Neural progenitor cell (in vitro differentiated cells): Measurements from ENCODE around the gene COX5A. TPM values are rescaled to one million over a fixed set of nuclear protein-coding genes. Genes with fewer than 3 reads are reported as not detected.
A peak's percentile ranks its signal among the peaks of the same experiment; 100 is the strongest.

Source experiments
- DNase-seq: peaks from one replicate; pipeline ENCODE4 v3.0.0-alpha.2; 2016; ENCODE audit warnings: low spot score
- H2AFZ ChIP-seq: fragments of 200-600 bp; sonication (generic); replicated peaks from 2 replicates; pipeline ENCODE4 v1.6.1; 2016; ENCODE audit warnings: antibody characterized with exemption
- H3F3A ChIP-seq: fragments of 200-600 bp; sonication (generic); 2 replicates; pipeline ENCODE4 v1.6.1; 2016; ENCODE audit warnings: antibody characterized with exemption, low read depth
- H3K27ac ChIP-seq: fragments of 200-600 bp; sonication (generic); 2 replicates; pipeline ENCODE4 v1.5.1; 2016; ENCODE audit warnings: mild to moderate bottlenecking
- H3K27me3 ChIP-seq: fragments of 200-600 bp; sonication (generic); 2 replicates; pipeline ENCODE4 v1.6.1; 2016; ENCODE audit warnings: mild to moderate bottlenecking, moderate library complexity
- H3K36me3 ChIP-seq: fragments of 200-600 bp; sonication (generic); 2 replicates; pipeline ENCODE4 v1.5.1; 2016
- H3K4me1 ChIP-seq: fragments of 200-600 bp; sonication (generic); 2 replicates; pipeline ENCODE4 v1.6.1; 2016; ENCODE audit warnings: mixed run types
- H3K4me2 ChIP-seq: fragments of 200-600 bp; sonication (generic); 2 replicates; pipeline ENCODE4 v1.6.1; 2016
- H3K4me3 ChIP-seq: fragments of 200-600 bp; sonication (generic); 2 replicates; pipeline ENCODE4 v1.5.1; 2016
- H3K79me2 ChIP-seq: fragments of 200-600 bp; sonication (generic); 2 replicates; pipeline ENCODE4 v1.6.1; 2016; ENCODE audit warnings: low read depth
- H3K9ac ChIP-seq: fragments of 200-600 bp; sonication (generic); 2 replicates; pipeline ENCODE4 v1.6.1; 2016
- H3K9me3 ChIP-seq: fragments of 200-600 bp; sonication (generic); 2 replicates; pipeline ENCODE4 v1.5.1; 2016; ENCODE audit warnings: low read depth
- H4K20me1 ChIP-seq: fragments of 200-600 bp; sonication (generic); 2 replicates; pipeline ENCODE4 v1.6.1; 2016; ENCODE audit warnings: low read depth
- H3K27ac Mint-ChIP-seq: 3 replicates; pipeline ENCODE4 v1.8.0; 2021; ENCODE audit warnings: mixed read lengths
- H3K27me3 Mint-ChIP-seq: 2 replicates; pipeline ENCODE4 v1.8.0; 2022; ENCODE audit warnings: low read depth, mild to moderate bottlenecking, inconsistent platforms, moderate library complexity, mixed read lengths; ENCODE audit not compliant: insufficient read depth
- H3K36me3 Mint-ChIP-seq: 3 replicates; pipeline ENCODE4 v1.8.0; 2021; ENCODE audit warnings: mixed read lengths
- H3K4me1 Mint-ChIP-seq: 3 replicates; pipeline ENCODE4 v1.8.0; 2021; ENCODE audit warnings: mixed read lengths
- H3K4me3 Mint-ChIP-seq: 3 replicates; pipeline ENCODE4 v1.8.0; 2021; ENCODE audit warnings: mild to moderate bottlenecking, moderate library complexity, mixed read lengths
- H3K9me3 Mint-ChIP-seq: 3 replicates; pipeline ENCODE4 v1.8.0; 2020; ENCODE audit warnings: mixed read lengths
- CTCF ChIP-seq: fragments of 200-600 bp; sonication (generic); IDR thresholded peaks from 2 replicates; pipeline ENCODE4 v1.5.1; 2017; ENCODE audit warnings: antibody characterized with exemption, mild to moderate bottlenecking
- EZH2 ChIP-seq: fragments of 200-600 bp; sonication (generic); IDR thresholded peaks from 2 replicates; pipeline ENCODE4 v1.6.1; 2017; ENCODE audit warnings: antibody characterized with exemption, mild to moderate bottlenecking, moderate library complexity
- EZH2phosphoT487 ChIP-seq: fragments of 200-600 bp; sonication (generic); IDR thresholded peaks from 2 replicates; pipeline ENCODE4 v1.6.1; 2017; ENCODE audit warnings: antibody characterized with exemption
- total RNA-seq: library from RNA; depleted of rRNA; stranded (reverse); fragments of >200 nt; gene quantifications from 2 replicates; pipeline ENCODE4 v1.2.3, GENCODE V29; 2015; ENCODE audit warnings: low replicate concordance

The COX5A gene
- total RNA-seq, 1 donor from 2014 or later, result 200 TPM

- H3K36me3 Mint-ChIP-seq, result no peaks in the 10 kb centered on the region
- Histone ChIP-seq H2AFZ (no peak overlapping the region), H3K4me2 (peak overlapping the region; percentile 78), H3K9me3 (no peaks in the 10 kb centered on the region), H3K27me3 (peaks cover 50% of the 10 kb centered on the region), H3K27ac (no peak overlapping the region), H3K36me3 (no peaks in the 10 kb centered on the region), H3F3A (peaks cover 40% of the 10 kb centered on the region), H4K20me1 (peaks cover 11% of the 10 kb centered on the region), H3K4me3 (peak overlapping the region; percentile 49), H3K9ac (no peak overlapping the region), H3K4me1 (peaks cover 31% of the 10 kb centered on the region), H3K79me2 (no peaks in the 10 kb centered on the region)
- H3K27me3 Mint-ChIP-seq, result peaks cover 32% of the 10 kb centered on the region
- H3K4me1 Mint-ChIP-seq, result peaks cover 30% of the 10 kb centered on the region
- H3K27ac Mint-ChIP-seq, result no peak overlapping the region
- DNase-seq, result peak; percentile 38
- no peaks in the 10 kb centered on the region for H3K9me3 Mint-ChIP-seq
- TF ChIP-seq EZH2, result no peak
- no peak for TF ChIP-seq EZH2phosphoT487
- H3K4me3 Mint-ChIP-seq, result peak overlapping the region; percentile 78
Measured at GRCh38 chr15:74954515-74954914, 16.6 kb upstream of the COX5A start.

GRCh38 chr15:74951006-74951405 lies 13.1 kb upstream of the COX5A start:
- Mint-ChIP-seq H3K4me3 (no peak overlapping the region), H3K4me1 (peaks cover 21% of the 10 kb centered on the region), H3K27ac (no peak overlapping the region), H3K27me3 (peaks cover 10% of the 10 kb centered on the region), H3K9me3 (no peaks in the 10 kb centered on the region), H3K36me3 (no peaks in the 10 kb centered on the region)
- Histone ChIP-seq H3K79me2 (no peaks in the 10 kb centered on the region), H3K9me3 (no peaks in the 10 kb centered on the region), H3K27ac (no peak overlapping the region), H3F3A (peaks cover 13% of the 10 kb centered on the region), H3K4me1 (peaks cover 17% of the 10 kb centered on the region), H3K9ac (no peak overlapping the region), H4K20me1 (peaks cover 4% of the 10 kb centered on the region), H3K27me3 (peaks cover 15% of the 10 kb centered on the region), H3K4me2 (no peak overlapping the region), H3K4me3 (no peak overlapping the region), H3K36me3 (no peaks in the 10 kb centered on the region), H2AFZ (no peak overlapping the region)
- no peak for TF ChIP-seq EZH2
- no peak for TF ChIP-seq EZH2phosphoT487
- no peak for TF ChIP-seq CTCF
- DNase-seq, result no peak

- H3K36me3 Mint-ChIP-seq, result no peaks in the 10 kb centered on the region
- no peaks in the 10 kb centered on the region for H3K36me3 ChIP-seq
- no peaks in the 10 kb centered on the region for H3K9me3 Mint-ChIP-seq
- peaks cover 18% of the 10 kb centered on the region for H3K4me1 Mint-ChIP-seq
- peaks cover 10% of the 10 kb centered on the region for H3K4me1 ChIP-seq
- peaks cover 8% of the 10 kb centered on the region for H3K27me3 ChIP-seq
- peak; percentile 81 for DNase-seq
- no peak overlapping the region for H3K9ac ChIP-seq
- no peak overlapping the region for H3K27ac ChIP-seq
- H3K27me3 Mint-ChIP-seq, result peaks cover 4% of the 10 kb centered on the region
- no peaks in the 10 kb centered on the region for H3K9me3 ChIP-seq
- H3K4me3 ChIP-seq, result no peak overlapping the region
- H3K27ac Mint-ChIP-seq, result peak overlapping the region; percentile 3
- no peak overlapping the region for H3K4me2 ChIP-seq
- TF ChIP-seq EZH2, result no peak
- TF ChIP-seq CTCF, result peak; percentile 99
- TF ChIP-seq EZH2phosphoT487, result no peak
- H3K79me2 ChIP-seq, result no peaks in the 10 kb centered on the region
- H3F3A ChIP-seq, result peaks cover 10% of the 10 kb centered on the region
- peak overlapping the region; percentile 36 for H2AFZ ChIP-seq
- peak overlapping the region; percentile 1 for H3K4me3 Mint-ChIP-seq
- H4K20me1 ChIP-seq, result peaks cover 2% of the 10 kb centered on the region
Measured at GRCh38 chr15:74950078-74950908, 12.4 kb upstream of the COX5A start.

- Mint-ChIP-seq H3K36me3 (peaks cover 5% of the 10 kb centered on the region), H3K4me1 (peaks cover 11% of the 10 kb centered on the region), H3K27ac (peak overlapping the region; percentile 23), H3K4me3 (peak overlapping the region; percentile 95), H3K27me3 (peaks cover 4% of the 10 kb centered on the region), H3K9me3 (no peaks in the 10 kb centered on the region)
- no peaks in the 10 kb centered on the region for H3K9me3 ChIP-seq
- peaks cover 42% of the 10 kb centered on the region for H4K20me1 ChIP-seq
- H3K9ac ChIP-seq, result peak overlapping the region; percentile 56
- peak overlapping the region; percentile 77 for H2AFZ ChIP-seq
- no peak for TF ChIP-seq EZH2
- no peak for TF ChIP-seq CTCF
- TF ChIP-seq EZH2phosphoT487, result no peak
- H3F3A ChIP-seq, result peaks cover 19% of the 10 kb centered on the region
- H3K4me1 ChIP-seq, result peaks cover 4% of the 10 kb centered on the region
- H3K36me3 ChIP-seq, result no peaks in the 10 kb centered on the region
- DNase-seq, result no peak
- H3K4me2 ChIP-seq, result peak overlapping the region; percentile 96
- H3K4me3 ChIP-seq, result peak overlapping the region; percentile 85
- H3K27ac ChIP-seq, result peak overlapping the region; percentile 88
- peaks cover 53% of the 10 kb centered on the region for H3K79me2 ChIP-seq
- H3K27me3 ChIP-seq, result no peaks in the 10 kb centered on the region
Measured at GRCh38 chr15:74937272-74937589, 642 bp downstream of the COX5A start.
